Measurements from ENCODE around the gene ZMIZ1. TPM values are rescaled to one million over a fixed set of nuclear protein-coding genes. Genes with fewer than 3 reads are reported as not detected.

ZMIZ1 gene
- total RNA-seq, 1 experiment from 2014 or later, result 28.4 TPM

- Histone ChIP-seq H3K79me2 (ENCODE audit: insufficient read depth, low read length) (no peaks in the 10 kb centered on the region), H3K4me1 (ENCODE audit: control insufficient read depth in 1 of 2, insufficient read depth in 2 of 2, low read length in 2 of 2) (peaks cover 6 to 18% of the 10 kb centered on the region in 2 experiments), H3K4me2 (ENCODE audit: low read length) (no peak overlapping the region), H4K20me1 (ENCODE audit: insufficient read depth) (no peaks in the 10 kb centered on the region), H3K9ac (ENCODE audit: low read length) (no peak overlapping the region), H3K36me3 (ENCODE audit: control insufficient read depth in 1 of 2, insufficient read depth in 2 of 2, low read length in 2 of 2) (no peaks in the 10 kb centered on the region), H2AFZ (ENCODE audit: low read depth, low read length, poor library complexity, severe bottlenecking) (no peak overlapping the region), H3K9me2 (ENCODE audit: insufficient read depth) (no peaks in the 10 kb centered on the region), H3K9me3 (ENCODE audit: control insufficient read depth in 1 of 2, insufficient read depth in 1 of 2, low read depth in 1 of 2, low read length in 2 of 2) (no peaks in the 10 kb centered on the region), H3K4me3 (replicated peaks in 1 of 2; ENCODE audit: low read depth in 1 of 2, low read length in 2 of 2) (no peak overlapping the region), H3K27me3 (ENCODE audit: insufficient read depth, low read length) (peaks cover 11% of the 10 kb centered on the region), H3K27ac (ENCODE audit: low read depth, low read length) (no peak overlapping the region)
- ATAC-seq, result no peak
- DNase-seq (ENCODE audit: low read depth, low spot score), result no peak
- ChIA-PET RAD21 (ENCODE audit: low non-redundant PET in 1 of 2, low total read pairs in 2 of 2, uncharacterized antibody in 2 of 2, unreplicated experiment in 2 of 2) (no interaction called here), POLR2A (no interaction called here), CTCF (no interaction called here)
- BruUV-seq (replicated peaks), result no TSS peak
- intact Hi-C loops (cut with micrococcal nuclease), result no loop called here
- TF ChIP-seq SRF (IDR thresholded peaks at IDR 0.05; ENCODE audit: low read depth) (no peak), RAD21 (IDR thresholded peaks at IDR 0.05; ENCODE audit: low read depth) (no peak), POLR2A (IDR thresholded peaks at IDR 0.05; ENCODE audit: borderline replicate concordance, extremely low read depth, insufficient read depth, insufficient read length) (no peak)
Observed at GRCh38 chr10:79046741-79047583, 21.8 kb upstream of the ZMIZ1 start.

GRCh38 chr10:79047584-79047874 is 21.2 kb upstream of the ZMIZ1 start:
- DNase-seq (ENCODE audit: low read depth, low spot score), result no peak
- no TSS peak for BruUV-seq (replicated peaks)
- no peaks in the 10 kb centered on the region for H3K9me2 ChIP-seq (ENCODE audit: insufficient read depth)
- no peak overlapping the region for H3K27ac ChIP-seq (ENCODE audit: low read depth, low read length)
- ChIA-PET POLR2A (no interaction called here), CTCF (no interaction called here), RAD21 (ENCODE audit: low non-redundant PET in 1 of 2, low total read pairs in 2 of 2, uncharacterized antibody in 2 of 2, unreplicated experiment in 2 of 2) (no interaction called here)
- no peak overlapping the region for H2AFZ ChIP-seq (ENCODE audit: low read depth, low read length, poor library complexity, severe bottlenecking)
- H3K36me3 ChIP-seq (ENCODE audit: control insufficient read depth in 1 of 2, insufficient read depth in 2 of 2, low read length in 2 of 2), result no peaks in the 10 kb centered on the region
- no peak overlapping the region for H3K4me3 ChIP-seq (replicated peaks in 1 of 2; ENCODE audit: low read depth in 1 of 2, low read length in 2 of 2)
- peaks cover 6 to 18% of the 10 kb centered on the region in 2 experiments for H3K4me1 ChIP-seq (ENCODE audit: control insufficient read depth in 1 of 2, insufficient read depth in 2 of 2, low read length in 2 of 2)
- no peak overlapping the region for H3K9ac ChIP-seq (ENCODE audit: low read length)
- H3K4me2 ChIP-seq (ENCODE audit: low read length), result no peak overlapping the region
- H4K20me1 ChIP-seq (ENCODE audit: insufficient read depth), result no peaks in the 10 kb centered on the region
- intact Hi-C loops (cut with micrococcal nuclease), result no loop called here
- no peaks in the 10 kb centered on the region for H3K9me3 ChIP-seq (ENCODE audit: control insufficient read depth in 1 of 2, insufficient read depth in 1 of 2, low read depth in 1 of 2, low read length in 2 of 2)
- TF ChIP-seq MAX (IDR thresholded peaks at IDR 0.05) (no peak), RAD21 (IDR thresholded peaks at IDR 0.05; ENCODE audit: low read depth) (no peak), EZH2phosphoT487 (IDR thresholded peaks at IDR 0.05; ENCODE audit: borderline replicate concordance) (no peak), CEBPB (IDR thresholded peaks at IDR 0.05; ENCODE audit: low read depth) (no peak), TCF7L2 (IDR thresholded peaks at IDR 0.05; ENCODE audit: borderline replicate concordance, extremely low read depth, insufficient read depth, insufficient read length) (no peak), ATF3 (IDR thresholded peaks at IDR 0.05) (no peak), ELF1 (IDR thresholded peaks at IDR 0.05; ENCODE audit: borderline replicate concordance, low read depth) (no peak), YY1 (IDR thresholded peaks at IDR 0.05; ENCODE audit: extremely low read depth, insufficient replicate concordance, low read depth, low read length) (no peak), EGR1 (IDR thresholded peaks at IDR 0.05; ENCODE audit: low read depth) (no peak), FOSL1 (IDR thresholded peaks at IDR 0.05; ENCODE audit: low read depth) (no peak), JUND (IDR thresholded peaks at IDR 0.05) (no peak), SIN3A (IDR thresholded peaks at IDR 0.05; ENCODE audit: low read depth) (no peak), POLR2A (IDR thresholded peaks at IDR 0.05; ENCODE audit: borderline replicate concordance, extremely low read depth, insufficient read depth, insufficient read length) (no peak), POLR2AphosphoS5 (IDR thresholded peaks at IDR 0.05; ENCODE audit: low read depth, low read length) (no peak)
- ATAC-seq, result no peak
- no peaks in the 10 kb centered on the region for H3K79me2 ChIP-seq (ENCODE audit: insufficient read depth, low read length)
- peaks cover 6% of the 10 kb centered on the region; the same call in 1 of the 2 replicates for H3K27me3 ChIP-seq (ENCODE audit: insufficient read depth, low read length)
